HG03060 (cell line): ENCODE results near the gene ARL6IP1.
A peak's percentile ranks its signal among the peaks of the same experiment; 100 is the strongest.

Source experiments
- ATAC-seq: cut with Tn5 transposase; IDR thresholded peaks from one replicate; pipeline ENCODE4 v1.9.1; 2021; ENCODE audit warnings: low read depth, moderate number of reproducible peaks; ENCODE audit not compliant: unreplicated experiment

The ARL6IP1 gene

DNA sequence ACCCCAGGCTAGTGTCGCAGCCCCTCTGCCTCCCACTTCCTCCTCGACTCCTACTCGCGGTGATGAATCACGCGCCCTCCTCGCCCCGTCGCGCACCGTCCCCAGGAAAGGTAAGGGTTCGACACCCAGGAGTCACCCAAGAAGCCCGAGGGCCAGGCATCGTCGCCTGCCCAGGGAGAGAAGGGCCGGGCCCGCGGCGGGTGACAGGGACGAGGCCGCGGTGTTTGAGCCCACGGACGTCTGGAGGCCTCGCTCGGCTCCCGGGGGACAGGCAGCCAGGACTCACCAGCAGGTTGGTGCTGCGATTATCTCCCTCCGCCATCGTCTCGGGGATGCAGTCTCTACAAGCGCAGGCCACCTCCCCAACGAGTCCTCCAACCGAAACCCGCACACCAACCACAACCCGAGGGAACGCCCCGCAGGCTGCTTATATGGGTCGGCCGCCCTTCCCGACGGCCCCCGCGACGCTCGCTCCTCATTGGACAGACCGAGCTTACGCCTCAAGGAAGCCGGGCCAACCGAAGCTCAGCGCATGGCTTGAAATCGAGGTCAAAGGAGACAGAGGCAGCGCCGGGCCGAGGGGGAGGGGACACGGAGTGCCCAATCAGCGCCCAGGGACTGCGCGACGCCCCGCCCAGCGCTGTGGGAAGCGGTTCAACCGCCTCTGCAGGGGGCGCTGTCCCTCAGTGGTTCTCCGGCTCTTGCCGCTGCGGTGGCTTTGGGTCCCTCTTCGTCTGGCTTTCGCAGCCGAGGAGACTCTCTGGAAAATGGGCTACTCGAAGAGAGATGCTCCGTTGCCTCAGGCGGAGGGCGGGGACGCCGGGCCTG, at the start of gene ARL6IP1:
Gene ARL6IP1 (minus strand): TSS at position 405 of the 828 bp plus-strand sequence. CDS start 83 bp downstream, at position 322.
- peak; percentile 90 for ATAC-seq

DNA sequence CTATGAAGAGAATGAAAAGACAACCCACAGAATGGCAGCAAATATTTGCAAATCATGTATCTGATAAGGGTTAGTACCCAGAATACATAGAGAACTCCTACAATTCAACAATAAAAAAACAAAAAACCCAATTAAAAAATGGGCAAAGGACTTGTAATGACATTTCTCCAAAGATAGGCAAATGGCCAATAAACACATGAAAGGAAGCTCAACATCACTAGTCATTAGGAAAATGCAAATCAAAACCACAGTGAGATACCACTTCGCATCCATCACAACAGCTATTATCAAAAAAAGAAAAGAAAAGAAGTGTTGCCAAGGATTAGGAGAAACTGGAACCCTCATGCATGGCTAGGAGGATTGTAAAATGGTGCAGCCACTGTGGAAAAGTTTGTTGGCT, 45.1 kb upstream of the ARL6IP1 start:
- ATAC-seq = no peak

DNA sequence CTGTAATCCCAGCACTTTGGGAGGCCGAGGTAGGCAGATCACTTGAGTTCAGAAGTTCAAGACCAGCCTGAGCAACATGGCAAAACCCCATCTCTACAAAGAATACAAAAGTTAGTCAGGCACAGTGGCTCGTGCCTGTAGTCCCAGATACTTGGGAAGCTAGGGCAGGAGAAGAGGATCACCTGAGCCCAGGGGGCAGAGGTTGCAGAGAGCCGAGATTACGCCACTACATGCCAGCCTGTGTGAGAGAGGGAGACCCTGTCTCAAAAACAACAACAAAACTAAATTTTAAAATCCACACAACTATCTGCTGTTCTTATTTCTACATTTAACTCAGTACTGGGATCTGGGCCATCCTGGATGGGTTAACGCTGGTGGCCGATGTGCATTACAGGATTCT, 41.2 kb upstream of the ARL6IP1 start:
- no peak for ATAC-seq

DNA sequence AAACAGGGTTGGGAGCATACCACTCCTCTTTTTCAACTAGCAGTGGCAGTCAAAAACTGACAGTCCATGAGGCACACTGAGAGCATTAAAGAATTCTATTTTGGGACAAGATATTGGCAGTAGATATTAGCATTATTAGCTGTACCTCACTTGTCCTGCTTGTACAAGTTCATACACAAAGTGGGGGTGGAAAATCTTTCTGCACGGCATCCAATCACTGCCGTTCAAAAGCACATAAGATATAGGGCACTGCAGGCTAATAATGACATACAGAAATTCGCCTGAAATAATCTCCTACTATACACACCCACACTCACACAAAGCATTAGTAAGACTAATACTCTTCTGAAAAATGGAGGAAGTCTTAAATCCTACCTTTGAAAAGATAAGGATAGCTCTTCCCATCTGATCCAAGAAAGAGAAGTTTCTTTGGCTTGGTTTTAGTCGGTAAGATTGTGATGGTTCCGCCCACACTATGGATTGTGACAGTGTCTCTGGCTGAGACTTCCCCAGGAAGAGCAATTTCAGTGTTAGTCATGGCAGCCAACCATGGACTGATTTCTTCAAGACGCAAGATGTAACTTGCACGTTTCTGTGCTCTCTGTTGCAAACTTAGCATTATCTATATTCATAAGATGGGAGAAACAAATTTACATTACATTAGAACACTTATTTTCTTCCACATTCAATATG, 40.6 kb upstream of the ARL6IP1 start:
- ATAC-seq = no peak

DNA sequence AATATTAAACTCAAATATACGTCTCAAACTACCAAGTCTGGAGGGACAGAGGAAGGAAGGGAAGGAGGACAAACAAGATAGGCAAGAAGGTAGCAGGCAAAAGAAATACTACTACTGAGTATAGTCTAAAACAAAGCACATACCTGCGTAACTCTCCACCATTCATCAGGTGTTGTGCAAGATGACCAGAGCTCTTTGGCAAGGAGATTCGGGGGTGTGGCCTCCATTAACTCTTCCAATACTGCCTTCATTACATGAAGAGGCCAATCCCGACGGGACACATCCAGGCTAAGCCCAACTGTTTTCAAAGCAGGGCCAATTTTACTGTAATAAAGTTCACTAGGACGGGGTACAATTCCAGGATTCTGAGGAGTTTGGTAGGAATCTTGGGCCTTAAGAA, 38.2 kb upstream of the ARL6IP1 start:
- ATAC-seq = no peak

DNA sequence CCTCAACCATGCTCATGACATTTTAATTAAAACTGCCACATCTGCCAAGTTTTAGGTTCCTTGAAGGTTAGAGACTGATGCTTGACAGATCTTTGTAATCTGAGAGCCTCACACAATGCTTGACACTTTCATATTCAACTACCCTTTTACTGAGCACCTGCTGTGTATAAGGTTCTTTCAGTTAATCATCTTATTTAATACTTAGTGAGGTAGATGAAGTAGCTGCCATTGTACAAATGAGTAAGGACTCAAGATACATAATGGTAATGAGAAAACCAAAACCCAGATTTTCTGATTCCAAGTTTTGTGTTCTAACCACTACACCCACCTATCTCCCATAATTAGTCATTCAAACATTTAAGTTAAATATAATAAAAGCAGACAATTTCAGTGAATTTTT, 35.4 kb upstream of the ARL6IP1 start:
- no peak for ATAC-seq

DNA sequence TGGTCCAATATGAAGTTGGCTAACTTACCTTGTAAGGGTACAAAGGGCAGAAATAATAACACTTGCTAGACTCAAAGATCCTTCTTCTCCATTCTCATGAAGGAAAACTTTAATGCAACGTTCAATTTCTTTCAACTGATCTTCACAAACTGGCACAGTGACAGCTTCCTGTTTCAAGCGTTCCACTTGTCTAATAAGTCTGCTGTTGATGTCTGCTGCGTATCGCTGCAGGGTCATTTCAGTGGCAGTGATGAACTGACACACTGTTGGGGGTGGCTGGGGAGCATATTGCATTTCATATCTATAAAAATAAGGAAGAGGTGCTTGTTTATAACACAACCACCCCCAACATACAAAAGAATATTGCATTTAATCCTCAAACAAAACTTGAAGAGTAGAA, 33.5 kb upstream of the ARL6IP1 start:
- ATAC-seq = no peak

DNA sequence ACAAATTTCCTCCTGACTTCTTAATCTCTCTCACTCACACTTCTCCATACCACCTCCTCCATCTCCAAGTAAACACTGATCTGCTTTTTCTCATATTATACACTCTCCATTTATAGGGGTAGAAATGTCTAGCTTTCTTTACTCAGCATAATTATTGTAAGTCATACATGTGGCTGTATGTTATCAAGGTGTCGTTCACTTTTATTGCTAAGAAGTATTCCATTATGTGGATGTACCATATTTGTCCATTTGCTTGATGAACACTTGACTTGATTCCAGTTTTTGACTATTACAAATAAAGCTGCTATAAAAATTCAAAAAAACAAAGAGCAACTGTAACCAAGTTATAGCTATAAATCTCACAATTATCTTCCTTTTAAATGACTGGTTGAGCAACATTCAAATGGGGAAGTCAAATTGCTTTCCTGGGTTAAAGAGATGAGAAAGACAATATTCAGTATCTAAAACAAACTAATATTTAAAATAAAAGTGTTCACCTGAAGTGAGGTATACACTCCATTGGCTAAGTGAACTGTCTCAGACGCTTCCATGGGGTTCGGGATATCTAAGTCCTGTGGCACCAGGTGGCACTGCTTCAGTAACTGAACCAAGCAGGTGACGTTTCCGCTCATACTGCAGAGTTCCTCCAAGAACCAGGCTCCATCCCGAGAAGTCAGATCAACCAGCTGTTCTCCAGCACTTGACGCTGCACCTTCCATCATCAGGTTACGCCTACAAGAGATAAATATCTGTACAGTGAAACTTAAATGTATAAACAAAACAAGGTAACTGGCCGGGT, 32.6 kb upstream of the ARL6IP1 start:
- ATAC-seq = no peak

DNA sequence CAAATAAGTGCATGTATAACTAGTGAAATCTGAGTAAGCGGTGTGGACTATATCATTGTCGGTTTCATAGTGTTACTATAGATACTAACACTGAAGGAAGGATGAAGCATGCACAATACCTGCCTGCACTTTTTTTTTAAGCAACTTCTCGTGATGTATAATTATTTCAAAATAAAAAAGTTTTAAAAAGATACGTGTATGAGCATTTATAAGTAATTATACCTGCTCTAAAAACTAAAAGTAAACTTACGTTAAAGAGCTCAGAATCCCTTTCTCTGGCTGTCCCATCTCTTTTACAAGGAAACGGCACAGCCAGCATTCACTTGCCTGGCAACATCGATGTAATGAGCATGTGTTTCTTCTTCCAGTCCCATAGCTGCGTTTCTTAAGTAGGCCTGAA, 31.3 kb upstream of the ARL6IP1 start:
- ATAC-seq = no peak

DNA sequence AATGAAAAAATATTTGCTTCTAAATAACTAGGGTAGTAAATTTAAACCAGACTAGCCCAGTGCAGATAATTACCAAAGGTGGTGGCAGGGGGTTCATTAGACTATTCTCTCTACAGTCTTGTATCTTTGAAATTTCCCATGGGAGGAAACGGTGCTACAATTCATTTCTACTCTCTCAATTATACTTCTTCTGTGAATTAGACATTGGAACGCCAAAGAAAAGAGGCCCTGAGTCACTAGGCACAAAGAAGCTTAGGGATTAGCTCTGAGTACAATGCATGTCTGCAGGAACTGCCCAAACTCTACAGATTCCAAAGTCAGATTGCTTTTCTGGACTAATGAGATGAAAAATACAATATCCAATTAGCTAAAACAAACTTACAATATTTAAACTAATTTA, 30.7 kb upstream of the ARL6IP1 start:
- ATAC-seq = no peak

DNA sequence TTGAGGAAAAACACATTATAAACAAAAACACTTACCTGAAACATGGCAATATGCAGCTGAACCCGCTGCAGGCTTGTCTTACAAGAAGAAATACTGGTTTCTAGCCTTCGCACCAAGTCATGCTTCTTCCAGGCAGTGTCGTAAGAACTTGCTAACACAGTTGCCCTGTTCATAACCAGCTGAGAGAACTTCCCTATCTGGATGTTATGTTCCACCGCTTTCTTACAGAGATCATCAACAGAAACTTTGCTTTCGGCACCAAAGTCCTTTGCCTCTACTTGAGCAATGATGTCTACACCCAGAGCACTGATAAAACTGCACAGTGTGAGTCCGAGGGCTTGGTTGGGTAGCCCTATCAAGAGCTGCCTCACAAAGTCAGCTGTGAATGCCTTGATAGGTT, 27.9 kb upstream of the ARL6IP1 start:
- ATAC-seq = no peak

DNA sequence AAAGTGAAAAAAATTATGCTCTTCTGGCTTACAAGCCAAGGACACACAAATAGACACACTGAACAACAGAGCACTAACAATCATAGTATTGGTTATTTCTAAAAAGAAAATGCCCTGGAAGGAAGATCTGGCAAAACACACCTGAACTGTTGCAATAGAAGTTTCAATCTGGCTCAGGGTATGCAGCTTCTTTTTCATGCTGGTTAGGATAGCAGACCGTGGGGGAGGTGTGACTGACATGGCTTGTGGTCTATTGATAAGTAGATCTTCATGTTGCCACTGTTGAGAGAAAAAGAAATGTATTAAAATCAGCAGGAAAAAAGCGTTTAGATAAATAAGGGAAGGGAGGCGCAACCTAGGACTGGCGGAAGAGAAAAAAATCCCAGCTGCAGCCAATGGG, 26.5 kb upstream of the ARL6IP1 start:
- ATAC-seq = no peak

DNA sequence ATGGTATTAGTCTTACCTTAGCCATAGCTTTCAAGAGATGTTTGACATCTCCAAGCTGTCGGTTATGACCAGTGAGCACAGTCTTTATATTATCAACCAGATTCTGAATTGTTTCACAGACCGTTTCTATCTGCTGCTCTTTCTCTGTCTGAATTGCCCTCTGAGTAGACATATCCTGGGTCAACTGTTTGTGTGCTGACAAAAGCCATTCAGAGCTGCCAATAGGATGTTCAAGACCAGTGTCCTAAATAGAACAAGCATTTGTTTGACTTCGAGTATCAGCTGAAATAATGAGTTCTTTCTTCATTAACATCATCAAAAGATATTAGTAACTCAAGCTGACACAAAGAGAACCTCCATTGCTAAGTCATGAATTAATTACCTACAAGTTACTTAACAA, 14.9 kb upstream of the ARL6IP1 start:
- no peak for ATAC-seq

DNA sequence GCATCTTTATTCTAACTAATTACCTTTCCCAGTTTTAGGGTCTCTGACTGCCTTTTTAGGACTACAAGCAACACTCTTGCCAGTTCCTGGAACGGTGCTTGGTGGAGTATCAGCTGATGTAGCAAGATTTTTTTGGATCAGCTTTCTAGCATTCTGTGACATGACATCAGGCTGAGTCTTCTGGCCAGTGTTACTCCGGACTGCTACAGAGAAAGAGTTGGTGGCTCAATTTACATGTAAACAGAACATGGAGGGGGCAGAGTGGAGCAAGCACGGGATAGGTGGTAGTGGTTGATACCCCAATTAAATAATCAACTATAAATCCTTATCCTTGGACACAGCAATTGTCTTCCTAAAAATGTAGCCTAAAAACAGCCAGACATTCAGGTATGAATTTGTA, 10.6 kb upstream of the ARL6IP1 start:
- ATAC-seq = no peak

DNA sequence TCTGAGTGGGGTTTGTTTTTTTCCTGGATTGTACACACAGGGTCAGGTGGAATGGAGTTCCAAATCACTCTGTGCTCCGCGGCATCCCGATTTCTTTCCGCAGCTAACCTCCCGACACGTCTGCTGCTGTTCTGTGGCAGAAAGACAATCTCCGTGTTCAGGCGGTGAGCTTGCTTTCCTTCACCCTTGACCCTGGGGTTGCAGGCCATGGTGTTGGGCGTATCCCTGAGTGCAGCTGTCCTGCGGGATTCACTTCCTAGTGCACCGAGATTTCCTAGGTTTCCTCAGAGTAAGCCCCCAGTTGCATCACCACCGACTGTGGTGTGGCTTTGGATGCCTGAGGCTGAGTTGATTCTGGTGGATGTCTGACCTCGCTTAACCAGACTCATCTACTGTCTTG, 7.8 kb upstream of the ARL6IP1 start:
- no peak for ATAC-seq

DNA sequence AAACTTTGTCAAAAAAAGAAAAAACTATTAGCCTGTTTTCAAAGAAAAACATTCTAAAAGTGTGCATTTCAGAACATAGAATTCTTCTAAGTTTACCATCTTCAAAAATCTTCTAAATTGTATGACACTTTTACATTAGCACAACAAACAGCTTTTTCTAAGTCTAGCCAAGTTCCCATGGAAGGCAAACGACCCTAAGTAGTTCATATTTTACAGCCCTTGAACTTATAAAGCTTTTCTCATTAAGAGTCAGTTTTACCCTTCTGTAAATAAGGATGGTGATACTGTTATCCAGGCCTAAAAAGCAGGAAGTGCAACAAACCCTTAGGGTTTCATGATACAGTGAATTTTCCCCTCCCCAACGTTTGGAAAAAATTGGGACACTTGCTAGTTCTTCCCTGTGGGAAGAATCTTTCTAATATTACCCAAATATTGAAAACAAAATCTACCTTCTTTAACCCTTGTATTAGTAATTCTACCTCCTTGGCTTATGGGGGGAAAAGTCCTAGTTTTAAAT, 4.0 kb upstream of the ARL6IP1 start:
- ATAC-seq = no peak

DNA sequence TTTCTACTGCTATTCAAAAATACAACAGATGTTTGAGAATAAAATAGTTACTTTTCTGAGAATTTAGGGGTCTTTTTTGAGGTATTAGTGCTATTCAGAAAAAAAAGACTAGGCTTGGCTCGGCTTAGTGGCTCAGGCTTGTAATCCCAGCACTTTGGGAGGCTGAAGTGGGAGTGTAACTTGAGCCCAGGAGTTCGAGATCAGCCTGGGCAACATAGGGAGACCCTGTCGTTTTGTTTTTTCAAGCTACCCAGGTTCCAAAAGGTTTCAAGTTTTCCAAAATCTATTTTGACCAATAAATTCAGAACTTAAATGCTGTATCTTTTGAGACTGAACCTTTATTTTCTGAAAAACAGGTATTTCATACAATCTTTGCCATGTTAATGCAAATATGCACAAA, 3.2 kb upstream of the ARL6IP1 start:
- no peak for ATAC-seq

DNA sequence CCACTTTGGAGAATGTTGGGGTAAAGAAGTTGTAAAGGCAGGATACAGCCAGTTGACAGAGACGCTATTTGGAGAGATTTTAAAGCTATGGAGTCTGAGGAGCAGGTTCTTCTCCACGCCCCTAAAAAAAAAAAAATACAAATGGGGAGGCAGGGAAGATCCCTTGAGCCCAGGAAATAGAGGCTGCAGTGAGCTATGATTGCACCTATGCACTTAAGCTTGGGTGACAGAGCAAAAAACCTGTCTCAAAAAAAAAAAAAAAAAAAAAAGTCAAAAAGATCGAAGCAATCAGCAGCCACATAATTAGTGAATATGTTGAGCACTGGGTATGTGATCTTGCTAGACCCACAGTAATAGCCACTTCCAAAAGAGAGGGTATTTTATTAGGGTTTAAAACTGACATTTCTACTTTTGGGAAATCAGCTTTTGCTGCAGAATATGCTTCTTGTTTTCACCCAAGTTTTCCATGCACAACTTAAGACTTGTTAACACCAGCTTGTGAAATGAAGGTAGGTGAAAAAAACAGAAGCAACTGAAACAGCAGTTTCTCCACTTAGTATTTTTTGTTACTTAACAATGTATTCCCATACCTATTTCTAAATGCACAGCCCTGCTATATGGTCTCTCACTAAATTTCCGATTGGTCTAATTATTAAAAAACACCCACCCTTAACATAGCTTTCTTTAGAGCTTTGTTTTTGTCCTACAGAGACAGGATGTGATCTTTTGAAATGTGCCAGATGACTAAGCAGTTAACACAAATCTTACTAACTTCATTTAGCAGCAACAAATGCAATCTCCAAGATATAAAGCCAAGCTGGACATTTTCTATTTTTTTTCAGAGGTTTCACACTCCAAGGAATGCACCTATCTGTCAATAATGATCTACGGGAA, 2.5 kb upstream of the ARL6IP1 start:
- ATAC-seq = no peak

DNA sequence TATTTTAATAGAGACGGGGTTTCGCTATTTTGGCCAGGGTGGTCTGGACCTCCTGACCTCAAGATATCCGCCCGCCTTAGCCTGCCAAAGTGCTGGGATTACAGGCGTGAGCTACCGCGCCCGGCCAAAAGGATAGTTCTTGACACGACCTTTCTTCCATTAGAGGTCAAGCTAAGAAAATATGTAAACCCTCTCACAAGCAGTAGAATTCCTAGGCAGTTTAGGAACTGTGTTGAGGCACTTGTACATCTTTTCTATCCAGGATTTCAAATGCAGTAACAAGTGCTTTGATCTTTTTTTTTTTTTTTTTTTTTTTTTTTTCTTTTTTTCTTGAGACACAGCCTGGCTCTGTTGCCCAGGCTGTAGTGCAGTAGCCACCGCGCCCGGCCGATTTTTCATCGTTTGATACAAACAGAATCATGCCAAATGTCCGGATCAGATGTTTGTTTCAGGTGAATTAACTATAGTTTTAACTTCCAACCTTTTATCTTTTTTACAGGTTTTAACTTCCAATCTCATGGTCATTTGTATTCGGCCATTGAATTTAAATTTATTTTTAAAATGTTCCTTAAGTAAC, 1.5 kb upstream of the ARL6IP1 start:
- no peak for ATAC-seq

DNA sequence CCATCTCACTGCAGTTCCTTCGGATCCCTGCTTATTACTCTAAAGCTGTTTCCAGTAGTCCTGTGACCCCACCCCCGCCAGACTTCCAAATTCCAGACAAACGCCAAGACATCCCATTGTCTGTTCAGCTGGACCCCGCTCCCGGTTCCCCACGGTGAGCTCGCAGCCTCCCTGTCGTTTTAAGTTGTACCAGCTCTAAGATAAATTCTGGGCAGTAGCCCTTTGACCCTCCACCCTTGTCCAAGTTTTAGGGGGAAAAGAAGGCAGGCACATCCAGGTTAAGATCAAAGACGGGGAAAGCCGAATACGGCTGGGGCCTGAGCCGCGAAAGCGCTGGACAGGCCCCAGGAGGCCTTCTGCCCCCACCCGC, 589 bp downstream of the ARL6IP1 start:
- no peak for ATAC-seq
